GM19455 (cell line): ENCODE results near the gene PDGFRB.
"Not testable (repeated sequence)": the region's sequence is repeated elsewhere in the genome, so short reads cannot be mapped to it uniquely, and the experiment has no call there.

Source experiments
- ATAC-seq: cut with Tn5 transposase; IDR thresholded peaks from one replicate; pipeline ENCODE4 v1.9.1; 2021; ENCODE audit not compliant: unreplicated experiment

PDGFRB gene

GRCh38 chr5:150092159-150092787 lies 63.4 kb downstream of the PDGFRB start:
- ATAC-seq = no peak

- ATAC-seq = no peak
These were observed 69.5 kb downstream of the PDGFRB start, which contains the start of gene CSF1R for GRCh38 chr5:150085950-150086715. Gene CSF1R (minus strand): TSS chr5:150086554. CDS start chr5:150086427, 127 bp downstream.

GRCh38 chr5:150085191-150085912 lies 70.3 kb downstream of the PDGFRB start:
- no peak for ATAC-seq

GRCh38 chr5:150084754-150085153 lies 70.9 kb downstream of the PDGFRB start:
- not testable (repeated sequence) for ATAC-seq

GRCh38 chr5:150082889-150083288 lies 72.8 kb downstream of the PDGFRB start:
- ATAC-seq = no peak

- ATAC-seq = no peak
These were observed 73.3 kb downstream of the PDGFRB start for GRCh38 chr5:150082374-150082773.

- peak; percentile 83 for ATAC-seq
These were observed 73.9 kb downstream of the PDGFRB start for GRCh38 chr5:150081541-150082283.

- no peak for ATAC-seq
These were observed 74.8 kb downstream of the PDGFRB start for GRCh38 chr5:150080696-150081435.

- no peak for ATAC-seq
These were observed 75.7 kb downstream of the PDGFRB start for GRCh38 chr5:150079909-150080461.

- ATAC-seq = no peak
These were observed 76.6 kb downstream of the PDGFRB start for GRCh38 chr5:150078802-150079689.

GRCh38 chr5:150077996-150078801 lies 77.4 kb downstream of the PDGFRB start:
- ATAC-seq = no peak

- ATAC-seq = no peak
These were observed 78.6 kb downstream of the PDGFRB start for GRCh38 chr5:150077060-150077459.

GRCh38 chr5:150075806-150076205 lies 79.8 kb downstream of the PDGFRB start:
- no peak for ATAC-seq

- no peak for ATAC-seq
These were observed 80.4 kb downstream of the PDGFRB start for GRCh38 chr5:150075233-150075632.

GRCh38 chr5:150073677-150074076 lies 82.0 kb downstream of the PDGFRB start:
- no peak for ATAC-seq

- ATAC-seq = no peak
These were observed 82.5 kb downstream of the PDGFRB start for GRCh38 chr5:150073086-150073625.

GRCh38 chr5:150070821-150071220 lies 84.8 kb downstream of the PDGFRB start:
- no peak for ATAC-seq
